Transverse colon (tissue), 4 donors: Measurements from ENCODE around the gene U2AF2. TPM values are rescaled to one million over a fixed set of nuclear protein-coding genes. Genes with fewer than 3 reads are reported as not detected.

Source experiments
- DNase-seq: peaks from one replicate; pipeline ENCODE4 v3.0.0-alpha.2; 2019
- H3K27ac ChIP-seq, 4 donors: fragments of 200-600 bp; sonication (generic); 2 replicates each; pipeline ENCODE4 v1.5.1; 2016 to 2018; ENCODE audit warnings: inconsistent platforms in 4 of 4
- H3K27me3 ChIP-seq: fragments of 200-600 bp; sonication (generic); 2 replicates; pipeline ENCODE4 v1.5.1; 2017; ENCODE audit warnings: inconsistent platforms
- H3K36me3 ChIP-seq, 4 donors: fragments of 200-600 bp; sonication (generic); 2 replicates each; pipeline ENCODE4 v1.5.1; 2017 to 2019; ENCODE audit warnings: inconsistent platforms in 4 of 4
- H3K4me1 ChIP-seq, 4 donors: fragments of 200-600 bp; sonication (generic); 2 replicates each; pipeline ENCODE4 v1.5.1; 2017 to 2020; ENCODE audit warnings: inconsistent platforms in 4 of 4
- H3K4me3 ChIP-seq, 4 donors: fragments of 200-600 bp; sonication (generic); 1 replicate in 1 of 4; 2 replicates in 3 of 4; pipeline versions ENCODE4 v1.5.1 to v1.6.1; 2017 to 2019; ENCODE audit warnings: inconsistent platforms in 4 of 4
- H3K9me3 ChIP-seq, 2 donors: fragments of 200-600 bp; sonication (generic); 2 replicates each; pipeline ENCODE4 v1.5.1; 2017 to 2019; ENCODE audit warnings: inconsistent platforms in 2 of 2
- EP300 ChIP-seq: sonication (generic); formaldehyde crosslinking; IDR thresholded peaks from one replicate; pipeline ENCODE4 v1.6.1; 2017; ENCODE audit warnings: antibody characterized with exemption, low read depth
- POLR2A ChIP-seq: fragments of 450-650 bp; IDR thresholded peaks from one replicate; pipeline ENCODE4 v1.6.1; 2016; ENCODE audit warnings: antibody characterized with exemption, mild to moderate bottlenecking, moderate library complexity
- POLR2AphosphoS5 ChIP-seq, 3 donors: sonication (generic); formaldehyde crosslinking; IDR thresholded peaks; one replicate each; pipeline ENCODE4 v1.6.1; 2016; ENCODE audit warnings: antibody characterized with exemption in 3 of 3
- WGBS, 2 donors: methylation state at CpG; one replicate each; pipeline ENCODE4 v1.1.5; 2018; ENCODE audit warnings: low coverage in 1 of 2; 5-methylcytosine and 5-hydroxymethylcytosine counted together
- in situ Hi-C, 4 donors: fragments of 200-750 bp; cut with MboI; loops; one replicate each; pipeline versions ENCODE4 v1.15.0 to v1.15.1; 2017; ENCODE audit warnings: low sequenced_read_pairs in 3 of 4, low pct_ligation_motif_present in 1 of 4, low pct_unique_long_range_greater_than_20kb in 1 of 4
- intact Hi-C: fragments of 100-400 bp; cut with DNase I; formaldehyde crosslinking; loops from one replicate; pipeline ENCODE4 v1.15.1; 2023; ENCODE audit warnings: low total_unique reads
- total RNA-seq, 4 donors: library from RNA; depleted of rRNA; stranded (reverse); fragments of >200 nt; gene quantifications; one replicate each; pipeline ENCODE4 v1.1.0, GENCODE V29; 2016
- TF ChIP-seq, protein P1 (sequence below), 5 experiments: fragments of 200-600 bp in 3 of 5; fragments of 450-650 bp in 2 of 5; sonication (generic) in 3 of 5; IDR thresholded peaks; 1 replicate in 2 of 5; 2 replicates in 3 of 5; pipeline ENCODE4 v1.5.1; 2016 to 2017; ENCODE audit warnings: antibody characterized with exemption in 5 of 5, inconsistent platforms in 3 of 5, mild to moderate bottlenecking in 2 of 5, moderate library complexity in 1 of 5

The U2AF2 gene
- total RNA-seq, 4 donors from 2014 or later: 112 to 185 (median 130) TPM

DNA sequence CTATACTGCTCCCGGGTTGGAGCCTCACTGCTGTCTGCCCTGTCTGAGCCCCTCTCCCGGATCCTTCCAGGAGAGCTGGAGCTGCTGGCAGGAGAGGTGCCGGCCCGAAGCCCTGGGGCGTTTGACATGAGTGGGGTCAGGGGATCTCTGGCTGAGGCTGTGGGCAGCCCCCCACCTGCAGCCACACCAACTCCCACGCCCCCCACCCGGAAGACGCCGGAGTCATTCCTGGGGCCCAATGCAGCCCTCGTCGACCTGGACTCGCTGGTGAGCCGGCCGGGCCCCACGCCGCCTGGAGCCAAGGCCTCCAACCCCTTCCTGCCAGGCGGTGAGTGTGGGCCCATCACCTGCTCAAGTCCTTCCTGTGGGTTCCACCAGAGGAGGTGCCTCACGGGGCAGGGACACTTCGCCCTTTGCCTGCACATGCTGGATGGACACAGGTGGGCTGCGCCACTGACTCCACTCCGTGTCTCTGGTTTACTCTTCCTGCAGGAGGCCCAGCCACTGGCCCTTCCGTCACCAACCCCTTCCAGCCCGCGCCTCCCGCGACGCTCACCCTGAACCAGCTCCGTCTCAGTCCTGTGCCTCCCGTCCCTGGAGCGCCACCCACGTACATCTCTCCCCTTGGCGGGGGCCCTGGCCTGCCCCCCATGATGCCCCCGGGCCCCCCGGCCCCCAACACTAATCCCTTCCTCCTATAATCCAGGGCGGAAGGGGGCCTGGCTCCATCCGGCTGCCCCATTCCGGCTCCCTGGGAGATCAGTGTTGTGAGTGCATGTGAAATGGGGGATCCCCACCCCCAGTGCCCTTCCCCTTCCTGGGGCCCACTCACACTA is 40.0 kb downstream of the U2AF2 start:
- H3K36me3 ChIP-seq: peaks cover 0 to 40% (median 17%) of the 10 kb centered on the region in 4 donors

DNA sequence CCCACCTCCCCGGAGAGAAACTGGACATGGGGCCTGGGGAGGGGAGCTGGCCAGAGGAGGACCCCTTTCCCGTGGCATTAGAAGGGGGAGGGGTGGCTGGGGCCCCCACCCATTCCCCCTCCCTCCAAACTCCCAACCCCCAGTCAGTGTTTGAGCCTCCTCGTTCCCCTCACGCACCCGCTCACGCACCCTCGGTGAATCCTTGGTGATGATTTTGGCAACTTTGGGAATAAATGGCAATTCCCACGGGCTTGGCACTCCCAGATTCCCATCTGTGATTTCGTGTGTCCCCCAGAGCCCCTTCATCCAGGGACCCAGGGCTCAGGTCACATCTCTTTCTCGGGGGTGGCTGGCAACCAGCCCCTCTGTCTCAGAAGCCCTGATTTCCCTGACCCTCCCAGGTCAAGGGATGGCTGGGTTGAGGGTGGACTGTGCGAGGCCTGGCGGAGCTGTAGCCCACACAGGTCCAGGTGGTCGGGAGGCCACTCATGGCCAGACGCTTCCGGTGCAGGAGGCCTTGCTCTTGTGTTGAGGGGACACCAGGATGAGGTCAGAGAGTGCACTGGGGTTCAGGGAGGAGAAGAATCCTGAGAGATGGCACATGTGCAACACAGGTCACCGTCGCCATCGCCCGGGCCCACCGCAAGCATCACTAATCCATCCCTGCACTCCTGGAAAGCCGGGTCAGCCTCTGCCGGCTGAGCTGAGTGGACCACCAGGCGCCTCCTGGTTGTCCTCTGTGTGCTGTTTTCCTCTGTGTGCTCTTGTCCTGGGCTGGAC is 40.9 kb downstream of the U2AF2 start:
- DNase-seq: no peak
- H3K27ac ChIP-seq: no peak overlapping the region
- intact Hi-C loops: no loop called here
- H3K27me3 ChIP-seq: no peaks in the 10 kb centered on the region
- H3K36me3 ChIP-seq: peaks cover 0 to 32% (median 10%) of the 10 kb centered on the region in 4 donors
- no peaks in the 10 kb centered on the region for H3K9me3 ChIP-seq
- 92% methylated on average over 23 of the region's 23 CpGs; no CpG with 5 or more reads in 1 of the 2 donors for WGBS, 2 donors
- TF ChIP-seq, protein P1, sequence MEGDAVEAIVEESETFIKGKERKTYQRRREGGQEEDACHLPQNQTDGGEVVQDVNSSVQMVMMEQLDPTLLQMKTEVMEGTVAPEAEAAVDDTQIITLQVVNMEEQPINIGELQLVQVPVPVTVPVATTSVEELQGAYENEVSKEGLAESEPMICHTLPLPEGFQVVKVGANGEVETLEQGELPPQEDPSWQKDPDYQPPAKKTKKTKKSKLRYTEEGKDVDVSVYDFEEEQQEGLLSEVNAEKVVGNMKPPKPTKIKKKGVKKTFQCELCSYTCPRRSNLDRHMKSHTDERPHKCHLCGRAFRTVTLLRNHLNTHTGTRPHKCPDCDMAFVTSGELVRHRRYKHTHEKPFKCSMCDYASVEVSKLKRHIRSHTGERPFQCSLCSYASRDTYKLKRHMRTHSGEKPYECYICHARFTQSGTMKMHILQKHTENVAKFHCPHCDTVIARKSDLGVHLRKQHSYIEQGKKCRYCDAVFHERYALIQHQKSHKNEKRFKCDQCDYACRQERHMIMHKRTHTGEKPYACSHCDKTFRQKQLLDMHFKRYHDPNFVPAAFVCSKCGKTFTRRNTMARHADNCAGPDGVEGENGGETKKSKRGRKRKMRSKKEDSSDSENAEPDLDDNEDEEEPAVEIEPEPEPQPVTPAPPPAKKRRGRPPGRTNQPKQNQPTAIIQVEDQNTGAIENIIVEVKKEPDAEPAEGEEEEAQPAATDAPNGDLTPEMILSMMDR (IDR thresholded peaks at IDR 0.05): no peak
- no peak for TF ChIP-seq POLR2AphosphoS5 (IDR thresholded peaks at IDR 0.05)
- H3K4me1 ChIP-seq: no peaks in the 10 kb centered on the region
- no peak overlapping the region for H3K4me3 ChIP-seq
- in situ Hi-C loops: no loop called here

More for the DNA sequence above, 40.0 kb downstream of the U2AF2 start:
- Histone ChIP-seq H3K9me3 (no peaks in the 10 kb centered on the region), H3K27me3 (no peaks in the 10 kb centered on the region), H3K4me3 (no peak overlapping the region), H3K4me1 (no peaks in the 10 kb centered on the region), H3K27ac (peak overlapping the region in 3 of 4 donors; percentile 19 to 55 (median 43))
- DNase-seq: no peak
- in situ Hi-C loops: no loop called here
- 94 to 97% methylated on average over 10 to 36 of the region's 37 CpGs for WGBS, 2 donors
- TF ChIP-seq EP300 (no peak), POLR2A (no peak), POLR2AphosphoS5 (IDR thresholded peaks at IDR 0.05) (no peak)
- TF ChIP-seq, protein P1 (IDR thresholded peaks at IDR 0.05): no peak
- intact Hi-C loops: no loop called here

DNA sequence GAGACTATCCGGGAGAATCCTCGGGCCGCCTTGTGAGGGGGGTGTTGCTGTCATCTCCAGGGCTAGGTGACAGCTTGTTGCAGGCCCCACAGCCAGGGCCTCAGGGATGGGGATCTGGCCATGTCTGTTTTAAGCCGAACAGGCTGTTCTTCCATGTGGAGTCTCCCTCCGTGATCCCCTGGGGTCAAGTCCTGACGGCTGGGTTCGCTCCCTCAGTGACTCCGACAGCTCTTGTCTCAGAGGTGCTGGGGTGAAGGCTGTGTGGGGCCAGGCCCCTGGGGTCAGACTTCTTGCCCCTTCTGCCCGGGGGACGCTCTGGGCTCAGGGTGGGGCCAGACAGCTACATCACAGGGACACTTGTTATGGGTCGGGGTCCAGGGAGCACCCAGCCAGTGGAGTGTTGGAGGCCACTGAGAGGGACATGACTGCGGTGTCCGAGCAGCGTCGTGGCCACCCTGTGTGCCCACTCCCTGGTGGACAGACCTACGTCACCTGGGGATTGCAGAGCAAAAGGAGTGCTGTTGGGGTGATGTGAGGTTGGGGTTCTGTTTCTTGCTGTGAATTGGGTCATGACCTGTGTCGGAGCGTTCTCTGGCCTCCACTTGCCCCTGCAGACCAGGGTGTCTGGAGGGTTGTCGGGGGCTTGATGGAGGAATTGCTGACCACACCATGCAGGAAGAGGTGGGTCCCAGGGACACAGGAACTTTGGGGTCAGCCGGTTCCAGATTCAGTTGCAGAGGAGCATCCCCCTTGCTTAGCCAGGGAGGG is 41.6 kb downstream of the U2AF2 start:
- 96% methylated on average over 14 of the region's 20 CpGs; no CpG with 5 or more reads in 1 of the 2 donors for WGBS, 2 donors
- H3K27me3 ChIP-seq: no peaks in the 10 kb centered on the region
- in situ Hi-C loops: no loop called here
- no peaks in the 10 kb centered on the region for H3K9me3 ChIP-seq
- no peak for DNase-seq
- intact Hi-C loops: no loop called here
- no peak overlapping the region for H3K4me3 ChIP-seq
- H3K4me1 ChIP-seq: peaks cover 0 to 2% (median under 1%) of the 10 kb centered on the region in 4 donors
- H3K36me3 ChIP-seq: peaks cover 0 to 30% (median 10%) of the 10 kb centered on the region in 4 donors
- TF ChIP-seq, protein P1 (IDR thresholded peaks at IDR 0.05): no peak
- TF ChIP-seq EP300 (no peak), POLR2AphosphoS5 (IDR thresholded peaks at IDR 0.05) (no peak), POLR2A (no peak)
- H3K27ac ChIP-seq: no peak overlapping the region

DNA sequence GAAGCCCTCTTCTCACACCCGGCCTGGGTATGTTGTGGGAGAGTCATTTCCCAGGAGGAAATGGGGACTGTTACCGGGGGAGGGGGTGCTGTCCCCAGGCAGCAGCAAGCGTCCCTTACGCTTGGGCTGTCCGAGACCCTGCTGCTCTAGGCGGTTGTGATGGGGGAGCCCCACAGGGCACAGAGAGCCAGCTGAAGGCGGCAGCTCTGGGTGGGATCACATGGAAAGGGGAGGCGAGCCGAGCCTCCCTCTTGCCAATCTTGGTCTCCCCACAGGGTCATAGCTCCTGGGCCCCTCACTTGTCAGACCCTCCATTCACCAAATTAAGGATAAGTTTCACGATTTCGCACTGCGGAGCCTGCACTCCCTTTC is 42.2 kb downstream of the U2AF2 start:
- H3K36me3 ChIP-seq: peaks cover 0 to 25% (median 8%) of the 10 kb centered on the region in 4 donors
- H3K27ac ChIP-seq: no peak overlapping the region
- no peak for DNase-seq
- in situ Hi-C loops (no loop called here), intact Hi-C loops (no loop called here)
- WGBS, 2 donors: 93% methylated on average over 12 of the region's 12 CpGs; no CpG with 5 or more reads in 1 of the 2 donors
- H3K27me3 ChIP-seq: no peaks in the 10 kb centered on the region
- H3K4me3 ChIP-seq: no peak overlapping the region
- H3K4me1 ChIP-seq: peaks cover 0 to 7% (median 3%) of the 10 kb centered on the region in 4 donors
- TF ChIP-seq, protein P1 (IDR thresholded peaks at IDR 0.05): no peak
- TF ChIP-seq POLR2AphosphoS5 (IDR thresholded peaks at IDR 0.05) (no peak), EP300 (no peak), POLR2A (no peak)
- H3K9me3 ChIP-seq: no peaks in the 10 kb centered on the region
